Measurements from ENCODE around the gene RFXAP.

DNA sequence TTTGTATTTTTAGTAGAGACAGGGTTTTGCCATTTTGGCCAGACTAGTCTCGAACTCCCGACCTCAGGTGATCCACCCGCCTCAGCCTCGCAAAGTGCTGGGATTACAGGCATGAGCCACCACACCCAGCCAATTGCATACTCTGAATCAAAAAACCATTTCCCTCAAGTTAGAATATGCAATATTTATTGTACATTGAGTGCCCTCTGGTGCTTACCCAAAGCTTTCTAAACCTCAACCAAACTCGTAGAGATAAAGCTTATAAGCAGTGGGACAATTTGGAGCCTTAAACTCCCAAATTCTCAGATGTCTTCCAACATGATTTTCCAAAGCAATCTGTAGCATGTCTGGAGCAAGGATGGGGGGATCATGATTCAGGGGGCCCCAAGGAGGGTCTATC is 22.4 kb downstream of the RFXAP start:
- peak; percentile 41 for TF ChIP-seq RAD21 (IDR thresholded peaks at IDR 0.05; ENCODE audit: low read depth)
- no peak for TF ChIP-seq YY1 (IDR thresholded peaks at IDR 0.05; ENCODE audit: low read depth)
- TF ChIP-seq TAF1 (IDR thresholded peaks at IDR 0.05; ENCODE audit: low read depth) = no peak
- no peak for TF ChIP-seq EP300 (IDR thresholded peaks at IDR 0.05; ENCODE audit: borderline replicate concordance)
